ENCODE results near the gene PNPLA7.
"Not testable (repeated sequence)": the region's sequence is repeated elsewhere in the genome, so short reads cannot be mapped to it uniquely, and the experiment has no call there.

PNPLA7 gene

GRCh38 chr9:137513136-137513535 is 37.1 kb downstream of the PNPLA7 start:
- DNase-seq = not testable (repeated sequence)

- DNase-seq = no peak
These were observed 38.3 kb downstream of the PNPLA7 start for GRCh38 chr9:137511758-137512463.

GRCh38 chr9:137511126-137511525 is 39.1 kb downstream of the PNPLA7 start:
- not testable (repeated sequence) for DNase-seq

- no peak for DNase-seq
These were observed 41.0 kb downstream of the PNPLA7 start for GRCh38 chr9:137509198-137509597.

- DNase-seq = no peak
These were observed 43.5 kb downstream of the PNPLA7 start for GRCh38 chr9:137506702-137507171.

GRCh38 chr9:137506274-137506673 is 43.9 kb downstream of the PNPLA7 start:
- DNase-seq = no peak

- DNase-seq = no peak
These were observed 44.6 kb downstream of the PNPLA7 start for GRCh38 chr9:137505421-137506140.

- no peak for DNase-seq
These were observed 45.8 kb downstream of the PNPLA7 start for GRCh38 chr9:137504432-137504777.

- DNase-seq = no peak
These were observed 47.9 kb downstream of the PNPLA7 start for GRCh38 chr9:137502008-137502911.

- DNase-seq = no peak
These were observed 48.7 kb downstream of the PNPLA7 start for GRCh38 chr9:137501457-137501856.

- no peak for DNase-seq
These were observed 49.4 kb downstream of the PNPLA7 start for GRCh38 chr9:137500666-137501397.

GRCh38 chr9:137499858-137500661 is 50.1 kb downstream of the PNPLA7 start:
- DNase-seq = no peak

GRCh38 chr9:137499416-137499815 is 50.8 kb downstream of the PNPLA7 start:
- DNase-seq = no peak

GRCh38 chr9:137498720-137499150 is 51.5 kb downstream of the PNPLA7 start:
- no peak for DNase-seq

GRCh38 chr9:137497921-137498719 is 52.1 kb downstream of the PNPLA7 start:
- DNase-seq = no peak

GRCh38 chr9:137496601-137497375 is 53.4 kb downstream of the PNPLA7 start:
- no peak for DNase-seq

GRCh38 chr9:137494550-137495351 is 55.5 kb downstream of the PNPLA7 start:
- DNase-seq = no peak

GRCh38 chr9:137494104-137494544 is 56.1 kb downstream of the PNPLA7 start:
- peak; percentile 73 to 78 (median 74) for DNase-seq
